Endothelial cell of umbilical vein (primary cell): Measurements from ENCODE around the gene KYNU. TPM values are rescaled to one million over a fixed set of nuclear protein-coding genes. Genes with fewer than 3 reads are reported as not detected.

Experiments used
- BruUV-seq: library from RNA; stranded (reverse); fragments of 400-500 nt; replicated peaks from 2 replicates; lab custom pipeline; 2021; lab: Mats Ljungman, UMichigan
- CTCF ChIA-PET: fragments of 300-600, 350-600 bp; sonication (Branson Sonifier 250); formaldehyde crosslinking; loops from one replicate; lab custom pipeline; 2021; ENCODE audit warnings: antibody characterized with exemption, inconsistent platforms; lab: Charles Lee
- POLR2A ChIA-PET: fragments of 300-600, 350-600 bp; sonication (Branson Sonifier 250); formaldehyde crosslinking; loops from one replicate; lab custom pipeline; 2021; ENCODE audit warnings: antibody characterized with exemption, inconsistent platforms; lab: Charles Lee
- DNase-seq: peaks from one replicate; pipeline ENCODE4 v3.0.0-alpha.2; 2011; ENCODE audit warnings: low read depth, low spot score
- FAIRE-seq: peaks from 2 replicates; lab custom pipeline; 2011; peaks lifted over from hg19 to GRCh38; lab: Jason Lieb, UNC
- H2AFZ ChIP-seq: 2 replicates; pipeline ENCODE4 v1.6.0; 2012; ENCODE audit warnings: low read depth, low read length, control low read depth, inconsistent platforms
- H3K27ac ChIP-seq: 2 replicates; pipeline ENCODE4 v1.5.1; 2011; ENCODE audit warnings: low read depth, mild to moderate bottlenecking, control low read depth, low read length, moderate library complexity; ENCODE audit not compliant: insufficient read depth
- H3K27me3 ChIP-seq, 2 experiments: 2 replicates each; pipeline versions ENCODE4 v1.6.0 to v1.6.1; 2011; ENCODE audit warnings: low read length in 2 of 2, mixed read lengths in 1 of 2; ENCODE audit not compliant: control insufficient read depth in 2 of 2, insufficient read depth in 2 of 2
- H3K36me3 ChIP-seq, 2 experiments: 2 replicates in 1 of 2; 3 replicates in 1 of 2; pipeline ENCODE4 v1.5.1; 2011; ENCODE audit warnings: low read length in 2 of 2, mild to moderate bottlenecking in 1 of 2, moderate library complexity in 1 of 2; ENCODE audit not compliant: control insufficient read depth in 2 of 2, insufficient read depth in 2 of 2; ENCODE audit errors: extremely low read depth in 1 of 2
- H3K4me1 ChIP-seq: 3 replicates; pipeline ENCODE4 v1.5.1; 2011; ENCODE audit warnings: mild to moderate bottlenecking, low read length; ENCODE audit not compliant: control insufficient read depth, insufficient read depth; ENCODE audit errors: extremely low read depth
- H3K4me2 ChIP-seq: 2 replicates; pipeline ENCODE4 v1.6.1; 2011; ENCODE audit warnings: low read length, control low read depth, mixed read lengths; ENCODE audit not compliant: insufficient read depth
- H3K4me3 ChIP-seq, 3 experiments: fragments of 200-600 bp in 1 of 3; sonication (generic), shearing (Covaris generic) in 1 of 3; replicated peaks in 1 of 3; 2 replicates each; pipeline ENCODE4 v1.5.1; 2011 to 2016; ENCODE audit warnings: control low read depth in 3 of 3, low read length in 3 of 3, mild to moderate bottlenecking in 2 of 3, inconsistent platforms in 1 of 3, low read depth in 1 of 3, moderate library complexity in 1 of 3; ENCODE audit not compliant: insufficient read depth in 1 of 3
- H3K79me2 ChIP-seq: 2 replicates; pipeline ENCODE4 v1.6.0; 2012; ENCODE audit warnings: low read length, inconsistent platforms; ENCODE audit not compliant: control insufficient read depth, insufficient read depth
- H3K9ac ChIP-seq: replicated peaks from 2 replicates; pipeline ENCODE3; 2011; ENCODE audit warnings: low read length, control low read depth; ENCODE audit not compliant: insufficient read depth; ENCODE audit errors: extremely low read depth
- H3K9me1 ChIP-seq: replicated peaks from 3 replicates; pipeline ENCODE4 v1.6.0; 2011; ENCODE audit warnings: mild to moderate bottlenecking, low read length; ENCODE audit not compliant: control insufficient read depth, insufficient read depth; ENCODE audit errors: extremely low read depth
- H3K9me3 ChIP-seq: replicated peaks from 2 replicates; pipeline ENCODE4 v1.5.1; 2012; ENCODE audit warnings: low read length, inconsistent platforms; ENCODE audit not compliant: control insufficient read depth, insufficient read depth
- H4K20me1 ChIP-seq: replicated peaks from 2 replicates; pipeline ENCODE3; 2011; ENCODE audit warnings: mild to moderate bottlenecking, low read length; ENCODE audit not compliant: control insufficient read depth, insufficient read depth; ENCODE audit errors: extremely low read depth
- EZH2 ChIP-seq: IDR thresholded peaks from 2 replicates; pipeline ENCODE4 v1.6.1; 2012; ENCODE audit warnings: borderline replicate concordance, low read depth, mild to moderate bottlenecking, moderate library complexity, low read length, inconsistent platforms; ENCODE audit not compliant: severe bottlenecking
- FOS ChIP-seq: IDR thresholded peaks from 2 replicates; pipeline ENCODE4 v1.6.1; 2011; ENCODE audit warnings: mild to moderate bottlenecking, low read length, moderate library complexity, borderline replicate concordance; ENCODE audit not compliant: insufficient read depth
- GATA2 ChIP-seq: IDR thresholded peaks from 2 replicates; pipeline ENCODE4 v1.7.0; 2011; ENCODE audit warnings: low read depth, mild to moderate bottlenecking, moderate library complexity, mixed read lengths, low read length; ENCODE audit not compliant: insufficient read length, insufficient read depth
- JUN ChIP-seq: IDR thresholded peaks from 2 replicates; pipeline ENCODE4 v1.6.1; 2011; ENCODE audit warnings: borderline replicate concordance, low read depth; ENCODE audit not compliant: insufficient read length, insufficient read depth
- MYC ChIP-seq: IDR thresholded peaks from one replicate; pipeline ENCODE4 v1.6.1; 2011; ENCODE audit warnings: mild to moderate bottlenecking, low read depth, low read length
- POLR2A ChIP-seq: IDR thresholded peaks from 2 replicates; pipeline ENCODE4 v1.6.1; 2012; ENCODE audit warnings: low read depth, mild to moderate bottlenecking, control low read depth, low read length
- POLR2AphosphoS5 ChIP-seq: IDR thresholded peaks from 2 replicates; pipeline ENCODE4 v1.6.1; 2012; ENCODE audit warnings: low read depth, mild to moderate bottlenecking, control low read depth, low read length, moderate library complexity; ENCODE audit not compliant: insufficient read depth
- dilution Hi-C: fragments of 300-500 bp; cut with MboI; formaldehyde crosslinking; loops from one replicate; pipeline ENCODE4 v1.15.0; 2019; ENCODE audit warnings: low sequenced_read_pairs; ENCODE audit not compliant: extremely low pct_ligation_motif_present
- intact Hi-C: fragments of 100-400 bp; cut with micrococcal nuclease; formaldehyde crosslinking; loops from one replicate; pipeline ENCODE4 v1.10.0; 2022
- polyA plus RNA-seq, 4 experiments: library from polyadenylated mRNA; depleted of rRNA in 3 of 4; stranded (reverse) in 3 of 4; unstranded in 1 of 4; fragments of >200 nt; gene quantifications; 2 replicates each; pipeline versions ENCODE4 v1.2.1 to v1.2.3, GENCODE V29; 2011 to 2012; ENCODE audit warnings: missing spikeins in 1 of 4
- total RNA-seq: library from RNA; stranded (reverse); gene quantifications from 2 replicates; pipeline ENCODE4 v1.2.3, GENCODE V29; 2021
- TF ChIP-seq, protein P1 (sequence below): IDR thresholded peaks from 2 replicates; pipeline ENCODE4 v1.6.1; 2011; ENCODE audit not compliant: insufficient read depth, insufficient read length
- TF ChIP-seq, protein P2 (sequence below), 2 donors: IDR thresholded peaks; 1 replicate in 1 of 2; 2 replicates in 1 of 2; pipeline ENCODE4 v1.5.1; 2011; ENCODE audit warnings: low read length in 2 of 2, mild to moderate bottlenecking in 2 of 2, moderate library complexity in 2 of 2, control low read depth in 1 of 2, inconsistent platforms in 1 of 2, low read depth in 1 of 2; ENCODE audit not compliant: insufficient read depth in 1 of 2; ENCODE audit errors: extremely low read depth in 1 of 2

The KYNU gene
- total and polyA plus RNA-seq, 2 donors (not counting 3 experiments of a cell fraction or from before 2014, with no cell fraction given): 0.04 TPM; not detected in 1

GRCh38 chr2:143058851-143059250 is 181.4 kb downstream of the KYNU start:
- no peak overlapping the region for H3K4me3 ChIP-seq
- no peaks in the 10 kb centered on the region for H3K79me2 ChIP-seq
- dilution Hi-C loops (no loop called here), intact Hi-C loops (no loop called here)
- H3K27me3 ChIP-seq: no peaks in the 10 kb centered on the region
- TF ChIP-seq POLR2AphosphoS5: no peak
- TF ChIP-seq POLR2A: no peak
- no peak for TF ChIP-seq JUN
- TF ChIP-seq, protein P1, sequence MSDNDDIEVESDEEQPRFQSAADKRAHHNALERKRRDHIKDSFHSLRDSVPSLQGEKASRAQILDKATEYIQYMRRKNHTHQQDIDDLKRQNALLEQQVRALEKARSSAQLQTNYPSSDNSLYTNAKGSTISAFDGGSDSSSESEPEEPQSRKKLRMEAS: no peak
- no peak for TF ChIP-seq EZH2
- TF ChIP-seq, protein P2, sequence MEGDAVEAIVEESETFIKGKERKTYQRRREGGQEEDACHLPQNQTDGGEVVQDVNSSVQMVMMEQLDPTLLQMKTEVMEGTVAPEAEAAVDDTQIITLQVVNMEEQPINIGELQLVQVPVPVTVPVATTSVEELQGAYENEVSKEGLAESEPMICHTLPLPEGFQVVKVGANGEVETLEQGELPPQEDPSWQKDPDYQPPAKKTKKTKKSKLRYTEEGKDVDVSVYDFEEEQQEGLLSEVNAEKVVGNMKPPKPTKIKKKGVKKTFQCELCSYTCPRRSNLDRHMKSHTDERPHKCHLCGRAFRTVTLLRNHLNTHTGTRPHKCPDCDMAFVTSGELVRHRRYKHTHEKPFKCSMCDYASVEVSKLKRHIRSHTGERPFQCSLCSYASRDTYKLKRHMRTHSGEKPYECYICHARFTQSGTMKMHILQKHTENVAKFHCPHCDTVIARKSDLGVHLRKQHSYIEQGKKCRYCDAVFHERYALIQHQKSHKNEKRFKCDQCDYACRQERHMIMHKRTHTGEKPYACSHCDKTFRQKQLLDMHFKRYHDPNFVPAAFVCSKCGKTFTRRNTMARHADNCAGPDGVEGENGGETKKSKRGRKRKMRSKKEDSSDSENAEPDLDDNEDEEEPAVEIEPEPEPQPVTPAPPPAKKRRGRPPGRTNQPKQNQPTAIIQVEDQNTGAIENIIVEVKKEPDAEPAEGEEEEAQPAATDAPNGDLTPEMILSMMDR (IDR thresholded peaks at IDR 0.05; ENCODE audit: extremely low read depth in 1 of 2, insufficient read depth in 1 of 2, low read depth in 1 of 2, low read length in 2 of 2): no peak
- no peak for TF ChIP-seq FOS
- TF ChIP-seq GATA2: no peak
- no peak for TF ChIP-seq MYC
- H4K20me1 ChIP-seq: no peaks in the 10 kb centered on the region
- H3K36me3 ChIP-seq: no peaks in the 10 kb centered on the region
- ChIA-PET POLR2A (no interaction called here), CTCF (interaction anchor here (1.1 to 1.9 kb wide), 2 partner anchors 52 to 164 kb away, joined by 3 to 5 read pairs; no protein-coding TSS in a partner anchor)
- H3K9ac ChIP-seq: no peak overlapping the region
- DNase-seq (no peak), FAIRE-seq (no peak)
- no peaks in the 10 kb centered on the region for H3K9me1 ChIP-seq
- no peak overlapping the region for H2AFZ ChIP-seq
- no TSS peak for BruUV-seq
- H3K4me1 ChIP-seq: no peaks in the 10 kb centered on the region
- no peak overlapping the region for H3K4me2 ChIP-seq
- no peak overlapping the region for H3K27ac ChIP-seq
- no peaks in the 10 kb centered on the region for H3K9me3 ChIP-seq
